IPS-18c (cell line): ENCODE data around the gene FXYD4.

ENCODE experiments used
- H3K4me3 ChIP-seq: 2 replicates; pipeline ENCODE4 v1.7.0; 2013; ENCODE audit warnings: low read depth, mild to moderate bottlenecking, low read length, moderate library complexity; ENCODE audit not compliant: insufficient read depth
- H3K9me3 ChIP-seq: one replicate; pipeline ENCODE4 v1.6.1; 2013; ENCODE audit warnings: mild to moderate bottlenecking, low read length, moderate library complexity; ENCODE audit not compliant: control insufficient read depth, insufficient read depth

The FXYD4 gene

GRCh38 chr10:43362191-43362839 lies 9.1 kb upstream of the FXYD4 start:
- Histone ChIP-seq H3K9me3 (no peaks in the 10 kb centered on the region), H3K4me3 (peak overlapping the region; percentile 73)

GRCh38 chr10:43365001-43365400 lies 6.4 kb upstream of the FXYD4 start:
- H3K4me3 ChIP-seq, result no peak overlapping the region
- no peaks in the 10 kb centered on the region for H3K9me3 ChIP-seq

- H3K4me3 ChIP-seq, result no peak overlapping the region
- no peaks in the 10 kb centered on the region for H3K9me3 ChIP-seq
Observed at GRCh38 chr10:43369921-43370320, 1.5 kb upstream of the FXYD4 start.

GRCh38 chr10:43370671-43371215 lies 693 bp upstream of the FXYD4 start:
- H3K4me3 ChIP-seq, result no peak overlapping the region
- no peaks in the 10 kb centered on the region for H3K9me3 ChIP-seq

GRCh38 chr10:43372765-43373361 lies 1.4 kb downstream of the FXYD4 start:
- Histone ChIP-seq H3K4me3 (no peak overlapping the region), H3K9me3 (no peaks in the 10 kb centered on the region)

GRCh38 chr10:43373461-43373860 lies 2.0 kb downstream of the FXYD4 start:
- Histone ChIP-seq H3K4me3 (no peak overlapping the region), H3K9me3 (no peaks in the 10 kb centered on the region)

- no peaks in the 10 kb centered on the region for H3K9me3 ChIP-seq
- no peak overlapping the region for H3K4me3 ChIP-seq
Observed at GRCh38 chr10:43374194-43374593, 2.8 kb downstream of the FXYD4 start.

GRCh38 chr10:43375401-43376020 lies 4.1 kb downstream of the FXYD4 start:
- H3K4me3 ChIP-seq, result no peak overlapping the region; the same call in 1 of the 2 replicates
- H3K9me3 ChIP-seq, result no peaks in the 10 kb centered on the region

GRCh38 chr10:43376046-43376635 lies 4.7 kb downstream of the FXYD4 start:
- Histone ChIP-seq H3K9me3 (no peaks in the 10 kb centered on the region), H3K4me3 (no peak overlapping the region; the same call in 1 of the 2 replicates)

GRCh38 chr10:43376828-43377423 lies 5.5 kb downstream of the FXYD4 start:
- Histone ChIP-seq H3K9me3 (no peaks in the 10 kb centered on the region), H3K4me3 (no peak overlapping the region)

GRCh38 chr10:43377424-43377883 lies 6.0 kb downstream of the FXYD4 start:
- Histone ChIP-seq H3K4me3 (no peak overlapping the region), H3K9me3 (no peaks in the 10 kb centered on the region)

GRCh38 chr10:43380610-43381222 lies 9.3 kb downstream of the FXYD4 start:
- no peak overlapping the region for H3K4me3 ChIP-seq
- no peaks in the 10 kb centered on the region for H3K9me3 ChIP-seq

- H3K9me3 ChIP-seq, result no peaks in the 10 kb centered on the region
- no peak overlapping the region for H3K4me3 ChIP-seq
Observed at GRCh38 chr10:43383204-43383971, 12.0 kb downstream of the FXYD4 start.

GRCh38 chr10:43384252-43385221 lies 13.1 kb downstream of the FXYD4 start:
- Histone ChIP-seq H3K4me3 (no peak overlapping the region), H3K9me3 (no peaks in the 10 kb centered on the region)

GRCh38 chr10:43385412-43386004 lies 14.1 kb downstream of the FXYD4 start:
- no peaks in the 10 kb centered on the region for H3K9me3 ChIP-seq
- no peak overlapping the region for H3K4me3 ChIP-seq
